ENCODE results near the gene PCDH15. TPM values are rescaled to one million over a fixed set of nuclear protein-coding genes. Genes with fewer than 3 reads are reported as not detected.

The PCDH15 gene
- total and polyA plus RNA-seq, 9 of the 15 experiments (the other 6 are each of a cell fraction or from before 2014, with no cell fraction given) = not detected

GRCh38 chr10:54011117-54011516 lies 789.9 kb downstream of the PCDH15 start:
- no peaks in the 10 kb centered on the region for H3K9me1 ChIP-seq (ENCODE audit: control insufficient read depth, insufficient read depth, low read length)
- no peak for DNase-seq (ENCODE audit: extremely low read depth in 1 of 4, low spot score in 3 of 4)
- no peaks in the 10 kb centered on the region for H3K36me3 ChIP-seq (ENCODE audit: control insufficient read depth, insufficient read depth, low read length)
- no peak for ATAC-seq
- no peak overlapping the region for H3K4me3 ChIP-seq
- ChIA-PET CTCF (ENCODE audit: low intra/inter-chr PET ratio) (no interaction called here), POLR2A (no interaction called here)
- intact Hi-C loops (cut with micrococcal nuclease) (no loop called here), in situ Hi-C loops (cut with MboI) (no loop called here)
- no peak overlapping the region for H3K27ac ChIP-seq (ENCODE audit: extremely low read depth, low read depth, low read length)
- no peaks in the 10 kb centered on the region for H3K27me3 ChIP-seq (ENCODE audit: control insufficient read depth in 2 of 2, insufficient read depth in 2 of 2, low read length in 2 of 2)
- no peak overlapping the region for H3K9ac ChIP-seq (ENCODE audit: insufficient read depth in 1 of 2, low read depth in 2 of 2, low read length in 2 of 2)
- 0% methylated on average over 1 of the region's 1 CpG for WGBS (ENCODE audit: insufficient coverage, low coverage, missing lambda C conversion rate)
- H3K9me3 ChIP-seq (replicated peaks; ENCODE audit: control insufficient read depth, insufficient read depth, low read depth, low read length) = 0 out of 2 replicates have a peak, but pooled peaks cover 1% of the 10 kb centered on the region
- no peaks in the 10 kb centered on the region for H3K79me2 ChIP-seq (ENCODE audit: control insufficient read depth, insufficient read depth, low read length)
- H2AFZ ChIP-seq (ENCODE audit: low read depth, low read length) = no peak overlapping the region
- no peak overlapping the region for H3K4me2 ChIP-seq (ENCODE audit: insufficient read depth, low read length)
- no TSS peak for BruUV-seq (replicated peaks)
- no peaks in the 10 kb centered on the region for H3K4me1 ChIP-seq (replicated peaks in 1 of 2; ENCODE audit: control insufficient read depth in 2 of 2, insufficient read depth in 2 of 2, low read length in 2 of 2)
- H4K20me1 ChIP-seq (replicated peaks; ENCODE audit: control insufficient read depth, insufficient read depth, low read length) = no peaks in the 10 kb centered on the region
- TF ChIP-seq BMI1 (IDR thresholded peaks at IDR 0.05; ENCODE audit: low read length) = no peak
- TF ChIP-seq MITF (IDR thresholded peaks at IDR 0.05) = no peak
- no peak for TF ChIP-seq HCFC1 (IDR thresholded peaks at IDR 0.05; ENCODE audit: low read depth, low read length)
- no peak for TF ChIP-seq MAZ (CRISPR knock-in tag; conservative IDR thresholded peaks at IDR 0.05 in 1 of 2, IDR thresholded peaks at IDR 0.05 in 1 of 2)
- no peak for TF ChIP-seq THAP7 (CRISPR knock-in tag; IDR thresholded peaks at IDR 0.05)
- no peak for FAIRE-seq

All from K562 (cell line).